Neutrophil (primary cell): Measurements from ENCODE around the gene LDLRAD3.

Source experiments
- H3K27ac ChIP-seq: fragments of 200-600 bp; sonication (generic); 2 replicates; pipeline ENCODE4 v1.5.1; 2016; ENCODE audit warnings: mild to moderate bottlenecking, moderate library complexity
- H3K27me3 ChIP-seq: fragments of 200-600 bp; sonication (generic); 2 replicates; pipeline ENCODE4 v1.6.0; 2016; ENCODE audit warnings: mild to moderate bottlenecking
- H3K36me3 ChIP-seq: fragments of 200-600 bp; sonication (generic); 2 replicates; pipeline ENCODE4 v1.5.1; 2017
- H3K4me1 ChIP-seq, 2 experiments: fragments of 200-600 bp in 1 of 2; sonication (generic) in 1 of 2; 1 replicate in 1 of 2; 2 replicates in 1 of 2; pipeline versions ENCODE4 v1.5.1 to v1.6.1; 2013 to 2016; ENCODE audit warnings: low read depth in 1 of 2, low read length in 1 of 2, mild to moderate bottlenecking in 1 of 2, moderate library complexity in 1 of 2; ENCODE audit not compliant: control insufficient read depth in 1 of 2, insufficient read depth in 1 of 2
- H3K4me3 ChIP-seq, 2 experiments: fragments of 200-600 bp in 1 of 2; sonication (generic) in 1 of 2; 1 replicate in 1 of 2; 2 replicates in 1 of 2; pipeline ENCODE4 v1.5.1; 2013 to 2016; ENCODE audit warnings: low read depth in 1 of 2, low read length in 1 of 2, mild to moderate bottlenecking in 1 of 2, moderate library complexity in 1 of 2
- H3K9me3 ChIP-seq: fragments of 200-600 bp; sonication (generic); 2 replicates; pipeline ENCODE4 v1.5.1; 2016
- CTCF ChIP-seq: fragments of 200-600 bp; sonication (generic); IDR thresholded peaks from 2 replicates; pipeline ENCODE4 v1.5.1; 2016; ENCODE audit warnings: antibody characterized with exemption

Gene LDLRAD3

DNA sequence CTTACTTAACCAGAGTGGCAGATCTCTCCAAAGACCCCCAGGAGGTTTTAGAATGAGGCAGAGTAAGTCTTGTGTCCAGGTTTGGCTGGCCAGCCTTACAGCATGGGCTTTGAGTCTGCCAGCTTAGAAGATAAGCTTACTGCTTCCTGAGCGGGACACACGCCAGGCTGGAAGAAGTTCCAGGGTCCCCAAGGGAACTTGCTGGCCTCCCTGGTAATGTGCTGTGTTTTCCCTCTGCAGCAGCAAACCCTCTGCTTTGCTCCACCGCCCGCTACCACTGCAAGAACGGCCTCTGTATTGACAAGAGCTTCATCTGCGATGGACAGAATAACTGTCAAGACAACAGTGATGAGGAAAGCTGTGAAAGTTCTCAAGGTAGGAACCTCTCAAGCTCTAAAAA is 154.2 kb downstream of the LDLRAD3 start:
- TF ChIP-seq CTCF, result no peak
- no peak overlapping the region for H3K27ac ChIP-seq
- no peak overlapping the region for H3K4me3 ChIP-seq
- H3K36me3 ChIP-seq, result no peaks in the 10 kb centered on the region
- no peaks in the 10 kb centered on the region for H3K9me3 ChIP-seq
- no peaks in the 10 kb centered on the region for H3K4me1 ChIP-seq
- no peaks in the 10 kb centered on the region for H3K27me3 ChIP-seq

DNA sequence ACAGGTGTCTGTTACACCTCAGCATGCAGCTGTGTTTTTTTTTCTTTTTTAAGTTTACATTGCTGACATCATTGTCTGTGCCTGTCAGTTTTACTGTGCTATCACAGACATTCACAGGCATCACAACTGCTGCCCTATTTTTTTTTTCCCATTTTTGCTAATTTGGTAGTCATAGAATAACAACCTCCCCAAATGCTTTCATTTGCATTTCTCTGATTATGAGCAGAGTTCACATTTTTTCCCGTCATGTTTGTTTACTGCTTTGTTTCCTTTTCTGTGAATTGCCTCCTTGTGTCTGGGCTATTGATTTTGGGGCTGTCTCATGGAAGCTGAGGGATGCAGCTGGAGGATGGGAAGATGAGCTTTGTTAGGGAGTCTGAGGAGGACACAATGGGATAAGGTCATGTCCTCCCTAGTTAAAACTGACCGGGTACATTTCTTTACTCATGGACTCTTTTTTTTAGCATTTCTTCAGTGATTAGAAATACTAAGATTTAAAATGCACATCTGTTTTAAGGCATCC is 155.1 kb downstream of the LDLRAD3 start:
- Histone ChIP-seq H3K9me3 (no peaks in the 10 kb centered on the region), H3K27me3 (no peaks in the 10 kb centered on the region), H3K4me3 (no peak overlapping the region), H3K27ac (no peak overlapping the region), H3K4me1 (no peaks in the 10 kb centered on the region), H3K36me3 (no peaks in the 10 kb centered on the region)
- no peak for TF ChIP-seq CTCF

GRCh38 chr11:36101466-36101865 is 157.6 kb downstream of the LDLRAD3 start:
- TF ChIP-seq CTCF, result no peak
- Histone ChIP-seq H3K9me3 (no peaks in the 10 kb centered on the region), H3K36me3 (no peaks in the 10 kb centered on the region), H3K4me1 (no peaks in the 10 kb centered on the region), H3K27ac (no peak overlapping the region), H3K4me3 (no peak overlapping the region), H3K27me3 (no peaks in the 10 kb centered on the region)

DNA sequence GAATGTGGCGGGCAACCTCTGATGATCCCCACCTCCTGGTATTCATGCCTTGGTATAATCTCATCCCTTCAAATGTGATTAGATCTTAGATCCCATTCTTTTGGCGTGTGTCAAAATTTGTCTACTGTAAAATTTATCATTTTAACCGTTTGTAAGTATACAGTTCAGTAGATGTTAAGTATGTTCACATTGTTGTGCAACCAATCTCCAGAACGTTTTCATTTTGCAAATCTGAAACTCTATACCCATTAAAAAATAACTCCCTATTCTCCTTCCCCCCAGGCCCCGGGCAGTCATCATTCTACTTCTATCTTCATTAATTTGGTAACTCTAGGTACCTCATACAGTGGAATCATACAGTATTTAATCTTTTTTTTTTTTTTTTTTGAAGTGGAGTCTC is 159.0 kb downstream of the LDLRAD3 start:
- Histone ChIP-seq H3K4me1 (no peaks in the 10 kb centered on the region), H3K36me3 (no peaks in the 10 kb centered on the region), H3K9me3 (no peaks in the 10 kb centered on the region), H3K27ac (no peak overlapping the region), H3K27me3 (no peaks in the 10 kb centered on the region), H3K4me3 (no peak overlapping the region)
- TF ChIP-seq CTCF, result no peak

- Histone ChIP-seq H3K27ac (no peak overlapping the region), H3K27me3 (no peaks in the 10 kb centered on the region), H3K4me1 (no peaks in the 10 kb centered on the region), H3K9me3 (no peaks in the 10 kb centered on the region), H3K36me3 (no peaks in the 10 kb centered on the region), H3K4me3 (no peak overlapping the region)
- TF ChIP-seq CTCF, result no peak
Observed at GRCh38 chr11:36103933-36104530, 160.2 kb downstream of the LDLRAD3 start.

- no peak overlapping the region for H3K27ac ChIP-seq
- no peak for TF ChIP-seq CTCF
- H3K27me3 ChIP-seq, result no peaks in the 10 kb centered on the region
- no peak overlapping the region for H3K4me3 ChIP-seq
- no peaks in the 10 kb centered on the region for H3K9me3 ChIP-seq
- H3K4me1 ChIP-seq, result no peaks in the 10 kb centered on the region
- H3K36me3 ChIP-seq, result no peaks in the 10 kb centered on the region
Observed at GRCh38 chr11:36104660-36104992, 160.8 kb downstream of the LDLRAD3 start.
